ENCODE results near the gene MTF2. TPM values are rescaled to one million over a fixed set of nuclear protein-coding genes. Genes with fewer than 3 reads are reported as not detected.
"Not testable (repeated sequence)": the region's sequence is repeated elsewhere in the genome, so short reads cannot be mapped to it uniquely, and the experiment has no call there.

MTF2 gene
- total RNA-seq, 1 donor from 2014 or later: 24.0 TPM

DNA sequence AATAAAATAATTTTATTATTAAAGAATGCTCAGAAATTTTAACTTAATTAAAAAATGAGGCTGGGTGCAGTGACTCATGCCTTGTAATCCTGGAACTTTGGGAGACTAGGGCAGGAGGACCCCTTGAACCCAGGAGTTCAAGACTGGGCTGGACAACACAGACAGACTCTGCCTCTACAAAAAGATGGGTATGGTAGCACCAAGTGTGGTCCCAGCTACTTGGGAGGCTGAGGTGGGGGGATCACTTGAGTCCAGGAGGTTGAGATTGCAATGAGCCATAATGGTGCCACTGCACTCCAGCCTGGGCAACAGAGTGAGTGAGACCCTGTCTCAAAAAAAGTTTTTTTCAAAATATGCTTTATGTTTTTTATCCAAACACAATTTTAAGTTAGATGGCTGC, 75.8 kb downstream of the MTF2 start:
- H3K36me3 ChIP-seq (ENCODE audit: control insufficient read depth in 3 of 3, insufficient read depth in 3 of 3, low read length in 3 of 3): peaks cover 2 to 29% (median 26%) of the 10 kb centered on the region in 3 donors

DNA sequence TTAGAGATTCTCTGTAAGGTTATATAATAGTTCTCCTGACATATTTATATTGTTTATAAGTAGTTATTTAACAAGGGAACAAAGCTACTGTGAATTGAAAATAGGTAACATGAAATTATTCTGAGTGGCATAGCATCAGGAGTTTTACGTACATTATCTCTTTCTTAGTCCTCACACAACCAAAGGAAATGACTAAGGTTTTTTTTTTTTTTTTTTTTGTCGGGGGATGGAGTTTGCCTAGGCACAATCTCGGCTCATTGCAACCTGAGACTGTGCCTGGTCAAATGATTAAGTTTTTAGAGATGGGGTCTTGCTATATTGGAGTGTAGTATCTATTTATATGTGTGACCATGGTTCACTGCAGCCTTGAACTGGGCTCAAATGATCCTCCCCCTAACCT, 76.3 kb downstream of the MTF2 start:
- Histone ChIP-seq H3K27me3 (ENCODE audit: control insufficient read depth in 3 of 3, insufficient read depth in 3 of 3, low read length in 3 of 3) (no peaks in the 10 kb centered on the region), H3K4me1 (ENCODE audit: control insufficient read depth in 3 of 3, insufficient read depth in 3 of 3, low read length in 3 of 3) (peaks cover 0 to 2% (median 0%) of the 10 kb centered on the region in 3 donors), H3K36me3 (ENCODE audit: control insufficient read depth in 3 of 3, insufficient read depth in 3 of 3, low read length in 3 of 3) (peaks cover 2 to 29% (median 26%) of the 10 kb centered on the region in 3 donors), H3K9me3 (ENCODE audit: control insufficient read depth in 3 of 3, low read length in 3 of 3) (no peaks in the 10 kb centered on the region), H3K27ac (ENCODE audit: low read depth, low read length) (no peak overlapping the region), H3K4me3 (ENCODE audit: low read length in 3 of 3) (no peak overlapping the region), H3K9ac (ENCODE audit: low read depth in 1 of 3, low read length in 3 of 3) (no peak overlapping the region)

More for the DNA sequence above, 75.8 kb downstream of the MTF2 start:
- H3K27ac ChIP-seq (ENCODE audit: low read depth, low read length): no peak overlapping the region
- no peak overlapping the region for H3K4me3 ChIP-seq (ENCODE audit: low read length in 3 of 3)
- H3K9me3 ChIP-seq (ENCODE audit: control insufficient read depth in 3 of 3, low read length in 3 of 3): no peaks in the 10 kb centered on the region
- H3K9ac ChIP-seq (ENCODE audit: low read depth in 1 of 3, low read length in 3 of 3): no peak overlapping the region
- H3K27me3 ChIP-seq (ENCODE audit: control insufficient read depth in 3 of 3, insufficient read depth in 3 of 3, low read length in 3 of 3): no peaks in the 10 kb centered on the region
- peaks cover 0 to 2% (median 0%) of the 10 kb centered on the region in 3 donors for H3K4me1 ChIP-seq (ENCODE audit: control insufficient read depth in 3 of 3, insufficient read depth in 3 of 3, low read length in 3 of 3)

DNA sequence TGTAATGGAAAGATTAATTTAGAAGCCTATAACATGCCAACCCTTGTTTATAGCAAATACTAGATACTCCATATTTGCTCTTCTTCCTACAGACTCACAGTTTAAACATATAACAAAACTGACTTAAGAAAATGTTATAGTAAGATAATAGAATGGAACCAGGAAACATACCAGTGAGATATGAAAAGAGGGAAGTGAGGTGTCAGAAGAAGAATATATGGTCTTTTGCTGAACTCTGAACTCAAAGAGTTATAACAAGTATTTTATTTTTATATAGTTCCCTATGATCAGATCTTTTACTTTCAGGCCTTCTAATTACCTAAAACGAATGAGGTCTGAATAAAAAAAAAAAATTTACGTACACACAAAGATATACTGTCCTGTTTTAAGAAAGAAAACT, 80.3 kb downstream of the MTF2 start:
- H3K4me1 ChIP-seq (ENCODE audit: control insufficient read depth in 3 of 3, insufficient read depth in 3 of 3, low read length in 3 of 3): peaks cover 11 to 15% (median 13%) of the 10 kb centered on the region in 3 donors
- H3K27ac ChIP-seq (ENCODE audit: low read depth, low read length): no peak overlapping the region
- H3K4me3 ChIP-seq (ENCODE audit: low read length in 3 of 3): no peak overlapping the region
- no peaks in the 10 kb centered on the region for H3K9me3 ChIP-seq (ENCODE audit: control insufficient read depth in 3 of 3, low read length in 3 of 3)
- no peak overlapping the region for H3K9ac ChIP-seq (ENCODE audit: low read depth in 1 of 3, low read length in 3 of 3)
- H3K27me3 ChIP-seq (ENCODE audit: control insufficient read depth in 3 of 3, insufficient read depth in 3 of 3, low read length in 3 of 3): no peaks in the 10 kb centered on the region
- H3K36me3 ChIP-seq (ENCODE audit: control insufficient read depth in 3 of 3, insufficient read depth in 3 of 3, low read length in 3 of 3): peaks cover 2 to 23% (median 23%) of the 10 kb centered on the region in 3 donors

DNA sequence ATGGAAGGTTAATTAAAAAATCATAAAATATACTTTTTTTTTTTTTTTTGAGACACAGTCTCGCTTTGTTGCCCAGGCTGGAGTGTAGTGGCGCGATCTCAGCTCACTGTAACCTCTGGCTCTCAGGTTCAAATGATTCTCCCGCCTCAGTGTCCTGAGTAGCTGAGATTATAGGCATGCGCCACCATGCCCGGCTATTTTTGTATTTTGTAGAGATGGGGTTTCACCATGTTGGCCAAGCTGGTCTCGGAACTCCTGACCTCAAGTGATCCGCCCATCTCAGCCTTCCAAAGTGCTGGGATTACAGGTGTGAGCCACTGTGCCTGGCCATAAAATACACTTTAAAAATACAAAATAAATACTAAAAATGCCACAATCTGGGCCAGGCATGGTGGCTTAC, 84.2 kb downstream of the MTF2 start:
- peaks cover 16 to 23% (median 19%) of the 10 kb centered on the region in 3 donors for H3K4me1 ChIP-seq (ENCODE audit: control insufficient read depth in 3 of 3, insufficient read depth in 3 of 3, low read length in 3 of 3)
- peak overlapping the region; percentile 60 for H3K27ac ChIP-seq (ENCODE audit: low read depth, low read length)
- H3K9ac ChIP-seq (ENCODE audit: low read depth in 1 of 3, low read length in 3 of 3); H3K4me3 ChIP-seq (ENCODE audit: low read length in 3 of 3); H3K9me3 ChIP-seq (ENCODE audit: control insufficient read depth in 3 of 3, low read length in 3 of 3); H3K36me3 ChIP-seq (ENCODE audit: control insufficient read depth in 3 of 3, insufficient read depth in 3 of 3, low read length in 3 of 3); H3K27me3 ChIP-seq (ENCODE audit: control insufficient read depth in 3 of 3, insufficient read depth in 3 of 3, low read length in 3 of 3): not testable (repeated sequence)

DNA sequence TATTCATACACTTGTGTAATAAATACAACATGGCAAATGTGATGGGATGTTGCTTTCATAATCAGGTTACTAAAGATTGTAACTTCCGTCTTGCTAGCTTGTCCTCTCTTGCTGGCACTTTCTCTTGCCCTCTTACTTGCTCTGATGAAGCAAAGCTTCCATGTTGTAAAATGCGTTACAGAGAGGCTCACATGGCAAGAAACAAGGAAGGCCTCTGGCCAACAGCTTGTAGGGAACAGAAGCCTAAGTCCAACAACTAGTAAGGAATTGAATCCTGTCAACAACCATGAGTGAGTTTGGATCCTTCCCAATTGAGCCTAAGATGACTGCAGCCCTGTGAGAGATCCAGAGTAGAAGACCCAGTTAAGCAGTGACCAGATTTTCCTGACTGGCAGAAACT, 85.7 kb downstream of the MTF2 start:
- Histone ChIP-seq H3K4me3 (ENCODE audit: low read length in 3 of 3) (no peak overlapping the region), H3K27me3 (ENCODE audit: control insufficient read depth in 3 of 3, insufficient read depth in 3 of 3, low read length in 3 of 3) (no peaks in the 10 kb centered on the region), H3K9me3 (ENCODE audit: control insufficient read depth in 3 of 3, low read length in 3 of 3) (no peaks in the 10 kb centered on the region), H3K36me3 (ENCODE audit: control insufficient read depth in 3 of 3, insufficient read depth in 3 of 3, low read length in 3 of 3) (no peaks in the 10 kb centered on the region), H3K27ac (ENCODE audit: low read depth, low read length) (peak overlapping the region; percentile 60), H3K9ac (ENCODE audit: low read depth in 1 of 3, low read length in 3 of 3) (no peak overlapping the region), H3K4me1 (ENCODE audit: control insufficient read depth in 3 of 3, insufficient read depth in 3 of 3, low read length in 3 of 3) (peaks cover 16 to 23% (median 19%) of the 10 kb centered on the region in 3 donors)

DNA sequence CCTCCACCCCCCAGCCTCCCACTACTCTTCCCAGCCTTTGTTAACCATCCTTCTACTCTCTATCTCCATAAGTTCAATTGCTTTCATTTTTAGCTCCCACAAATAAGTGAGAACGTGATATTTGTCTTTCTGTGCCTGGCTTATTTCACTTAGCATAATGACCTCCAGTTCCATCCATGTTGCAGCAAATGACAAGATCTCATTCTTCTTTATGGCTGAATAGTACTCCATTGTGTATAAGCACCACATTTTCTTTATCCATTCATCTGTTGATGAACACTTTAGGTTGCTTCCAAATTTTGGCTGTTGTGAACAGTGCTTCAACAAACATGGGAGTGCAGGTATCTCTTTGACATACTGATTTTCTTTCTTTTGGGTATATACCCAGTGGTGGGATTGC, 86.8 kb downstream of the MTF2 start:
- not testable (repeated sequence) for H3K4me3 ChIP-seq (ENCODE audit: low read length in 3 of 3); H3K9ac ChIP-seq (ENCODE audit: low read depth in 1 of 3, low read length in 3 of 3); H3K27ac ChIP-seq (ENCODE audit: low read depth, low read length); H3K27me3 ChIP-seq (ENCODE audit: control insufficient read depth in 3 of 3, insufficient read depth in 3 of 3, low read length in 3 of 3); H3K36me3 ChIP-seq (ENCODE audit: control insufficient read depth in 3 of 3, insufficient read depth in 3 of 3, low read length in 3 of 3); H3K9me3 ChIP-seq (ENCODE audit: control insufficient read depth in 3 of 3, low read length in 3 of 3)
- peaks cover 16 to 23% (median 19%) of the 10 kb centered on the region in 3 donors for H3K4me1 ChIP-seq (ENCODE audit: control insufficient read depth in 3 of 3, insufficient read depth in 3 of 3, low read length in 3 of 3)

DNA sequence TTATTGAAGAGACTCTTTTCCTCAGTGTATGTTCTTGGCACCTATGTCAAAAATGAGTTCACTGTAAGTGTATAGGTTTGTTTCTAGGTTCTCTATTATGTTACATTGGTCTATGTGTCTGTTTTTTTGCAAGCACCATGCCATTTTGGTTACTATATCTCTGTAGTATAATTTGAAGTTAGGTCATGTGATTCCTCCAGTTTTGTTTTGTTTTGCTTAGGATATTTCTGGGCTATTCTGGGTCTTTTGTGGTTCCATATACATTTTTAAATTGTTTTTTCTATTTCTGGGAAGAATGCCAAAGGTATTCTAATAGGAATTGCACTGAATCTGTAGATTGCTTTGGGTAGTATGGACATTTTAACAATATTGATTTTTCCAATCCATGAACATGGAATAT, 87.9 kb downstream of the MTF2 start:
- Histone ChIP-seq H3K9ac (ENCODE audit: low read depth in 1 of 3, low read length in 3 of 3) (no peak overlapping the region), H3K36me3 (ENCODE audit: control insufficient read depth in 3 of 3, insufficient read depth in 3 of 3, low read length in 3 of 3) (no peaks in the 10 kb centered on the region), H3K4me1 (ENCODE audit: control insufficient read depth in 3 of 3, insufficient read depth in 3 of 3, low read length in 3 of 3) (peaks cover 9 to 17% (median 14%) of the 10 kb centered on the region in 3 donors), H3K9me3 (ENCODE audit: control insufficient read depth in 3 of 3, low read length in 3 of 3) (no peaks in the 10 kb centered on the region), H3K27ac (ENCODE audit: low read depth, low read length) (no peak overlapping the region), H3K27me3 (ENCODE audit: control insufficient read depth in 3 of 3, insufficient read depth in 3 of 3, low read length in 3 of 3) (no peaks in the 10 kb centered on the region), H3K4me3 (ENCODE audit: low read length in 3 of 3) (no peak overlapping the region)

DNA sequence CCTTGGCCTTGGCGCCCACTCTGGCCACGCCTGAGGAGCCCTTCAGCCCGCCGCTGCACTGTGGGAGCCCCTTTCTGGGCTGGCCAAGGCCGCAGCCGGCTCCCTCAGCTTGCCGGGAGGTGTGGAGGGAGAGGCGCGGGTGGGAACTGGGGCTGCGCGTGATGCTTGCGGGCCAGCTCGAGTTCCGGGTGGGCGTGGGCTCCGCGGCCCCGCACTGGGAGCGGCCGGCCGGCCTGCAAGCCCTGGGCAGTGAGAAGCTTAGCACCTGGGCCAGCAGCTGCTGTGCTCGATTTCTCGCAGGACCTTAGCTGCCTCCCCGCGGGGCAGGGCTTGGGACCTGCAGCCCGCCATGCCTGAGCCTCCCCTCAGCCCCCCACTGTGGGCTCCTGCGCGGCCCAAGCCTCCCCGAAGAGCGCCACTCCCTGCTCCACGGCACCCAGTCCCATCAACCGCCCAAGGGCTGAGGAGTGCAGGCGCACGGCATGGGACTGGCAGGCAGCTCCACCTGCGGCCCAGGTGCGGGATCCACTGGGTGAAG, 91.1 kb downstream of the MTF2 start:
- not testable (repeated sequence) for H3K4me3 ChIP-seq (ENCODE audit: low read length in 3 of 3); H3K9me3 ChIP-seq (ENCODE audit: control insufficient read depth in 3 of 3, low read length in 3 of 3); H3K9ac ChIP-seq (ENCODE audit: low read depth in 1 of 3, low read length in 3 of 3); H3K4me1 ChIP-seq (ENCODE audit: control insufficient read depth in 3 of 3, insufficient read depth in 3 of 3, low read length in 3 of 3); H3K27me3 ChIP-seq (ENCODE audit: control insufficient read depth in 3 of 3, insufficient read depth in 3 of 3, low read length in 3 of 3); H3K27ac ChIP-seq (ENCODE audit: low read depth, low read length); H3K36me3 ChIP-seq (ENCODE audit: control insufficient read depth in 3 of 3, insufficient read depth in 3 of 3, low read length in 3 of 3)

DNA sequence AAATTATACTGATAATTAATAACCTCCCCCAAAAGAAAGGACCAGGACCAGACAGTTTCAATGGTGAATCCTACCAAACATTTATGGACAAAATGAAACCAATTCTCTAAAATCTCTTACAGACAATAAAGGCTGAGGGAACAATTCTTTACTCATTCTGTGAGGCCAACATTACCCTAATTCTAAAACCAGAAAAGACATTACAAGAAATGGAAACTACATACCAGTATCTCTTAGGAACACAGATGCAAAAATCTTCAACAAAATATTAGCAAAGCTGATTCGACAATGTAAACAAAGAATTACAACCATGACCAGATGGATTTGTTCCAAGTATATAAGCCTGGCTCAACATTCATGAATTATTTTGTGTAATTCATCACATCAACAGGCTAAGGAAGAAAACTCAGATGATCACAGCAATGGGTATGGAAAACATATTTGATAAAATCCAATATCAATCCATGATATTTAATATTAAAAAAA, 92.5 kb downstream of the MTF2 start:
- H3K36me3 ChIP-seq (ENCODE audit: control insufficient read depth in 3 of 3, insufficient read depth in 3 of 3, low read length in 3 of 3): peaks cover 0 to 4% (median 0%) of the 10 kb centered on the region in 3 donors
- H3K9me3 ChIP-seq (ENCODE audit: control insufficient read depth in 3 of 3, low read length in 3 of 3): no peaks in the 10 kb centered on the region
- no peak overlapping the region for H3K9ac ChIP-seq (ENCODE audit: low read depth in 1 of 3, low read length in 3 of 3)
- no peak overlapping the region for H3K27ac ChIP-seq (ENCODE audit: low read depth, low read length)
- H3K4me3 ChIP-seq (ENCODE audit: low read length in 3 of 3): no peak overlapping the region
- H3K27me3 ChIP-seq (ENCODE audit: control insufficient read depth in 3 of 3, insufficient read depth in 3 of 3, low read length in 3 of 3): no peaks in the 10 kb centered on the region
- H3K4me1 ChIP-seq (ENCODE audit: control insufficient read depth in 3 of 3, insufficient read depth in 3 of 3, low read length in 3 of 3): peaks cover 0 to 2% (median 0%) of the 10 kb centered on the region in 3 donors

DNA sequence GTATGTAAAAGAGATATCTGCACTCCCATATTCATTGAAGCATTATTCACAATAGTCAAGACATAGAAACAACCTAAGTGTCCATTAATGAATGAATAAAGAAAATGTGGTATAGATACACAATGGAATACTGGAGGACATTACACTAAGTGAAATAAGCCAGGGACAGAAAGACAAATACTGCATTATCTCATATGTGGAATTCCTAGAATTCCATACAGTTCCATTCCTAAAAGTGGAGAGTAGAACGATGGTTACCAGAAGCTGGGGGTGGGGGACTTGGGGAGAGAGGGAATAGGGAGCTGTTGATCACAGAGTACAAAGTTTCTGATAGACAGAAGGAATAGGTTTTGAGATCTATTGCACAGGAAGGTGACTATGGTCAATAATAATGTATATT, 93.7 kb downstream of the MTF2 start:
- Histone ChIP-seq H3K4me1 (ENCODE audit: control insufficient read depth in 3 of 3, insufficient read depth in 3 of 3, low read length in 3 of 3) (peaks cover 0 to 9% (median 6%) of the 10 kb centered on the region in 3 donors), H3K4me3 (ENCODE audit: low read length in 3 of 3) (no peak overlapping the region), H3K36me3 (ENCODE audit: control insufficient read depth in 3 of 3, insufficient read depth in 3 of 3, low read length in 3 of 3) (peaks cover 0 to 4% (median 0%) of the 10 kb centered on the region in 3 donors), H3K27me3 (ENCODE audit: control insufficient read depth in 3 of 3, insufficient read depth in 3 of 3, low read length in 3 of 3) (no peaks in the 10 kb centered on the region), H3K9ac (ENCODE audit: low read depth in 1 of 3, low read length in 3 of 3) (no peak overlapping the region), H3K9me3 (ENCODE audit: control insufficient read depth in 3 of 3, low read length in 3 of 3) (no peaks in the 10 kb centered on the region), H3K27ac (ENCODE audit: low read depth, low read length) (no peak overlapping the region)
